ENCODE measurements around the gene ZNF672.

DNA sequence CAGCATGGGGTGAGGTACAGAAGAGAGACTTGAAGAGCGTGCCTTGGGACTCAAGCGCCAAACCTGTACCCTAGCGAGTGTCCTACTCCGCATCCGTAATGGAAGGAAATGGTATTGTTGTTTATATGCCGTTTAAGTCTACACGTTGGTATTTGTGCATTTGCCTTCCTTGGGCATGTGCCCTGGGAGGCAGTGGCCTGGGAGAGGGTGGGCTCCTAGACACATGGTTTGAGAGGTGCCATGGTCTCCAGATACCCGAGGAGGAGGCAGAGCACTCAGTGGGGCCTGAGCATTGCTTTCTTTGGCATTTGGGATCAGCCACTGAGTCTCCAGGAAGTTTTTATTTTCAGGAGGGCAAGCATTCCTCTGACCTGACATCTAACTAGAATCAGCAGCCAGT, 6.5 kb downstream of the ZNF672 start:
- TF ChIP-seq, protein P1, sequence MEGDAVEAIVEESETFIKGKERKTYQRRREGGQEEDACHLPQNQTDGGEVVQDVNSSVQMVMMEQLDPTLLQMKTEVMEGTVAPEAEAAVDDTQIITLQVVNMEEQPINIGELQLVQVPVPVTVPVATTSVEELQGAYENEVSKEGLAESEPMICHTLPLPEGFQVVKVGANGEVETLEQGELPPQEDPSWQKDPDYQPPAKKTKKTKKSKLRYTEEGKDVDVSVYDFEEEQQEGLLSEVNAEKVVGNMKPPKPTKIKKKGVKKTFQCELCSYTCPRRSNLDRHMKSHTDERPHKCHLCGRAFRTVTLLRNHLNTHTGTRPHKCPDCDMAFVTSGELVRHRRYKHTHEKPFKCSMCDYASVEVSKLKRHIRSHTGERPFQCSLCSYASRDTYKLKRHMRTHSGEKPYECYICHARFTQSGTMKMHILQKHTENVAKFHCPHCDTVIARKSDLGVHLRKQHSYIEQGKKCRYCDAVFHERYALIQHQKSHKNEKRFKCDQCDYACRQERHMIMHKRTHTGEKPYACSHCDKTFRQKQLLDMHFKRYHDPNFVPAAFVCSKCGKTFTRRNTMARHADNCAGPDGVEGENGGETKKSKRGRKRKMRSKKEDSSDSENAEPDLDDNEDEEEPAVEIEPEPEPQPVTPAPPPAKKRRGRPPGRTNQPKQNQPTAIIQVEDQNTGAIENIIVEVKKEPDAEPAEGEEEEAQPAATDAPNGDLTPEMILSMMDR (IDR thresholded peaks at IDR 0.05): no peak
- TF ChIP-seq SMC3 (IDR thresholded peaks at IDR 0.05; ENCODE audit: low read depth, low read length): no peak
- no peak for TF ChIP-seq CHD2 (IDR thresholded peaks at IDR 0.05; ENCODE audit: low read length, partially characterized antibody)
- TF ChIP-seq, protein P2, sequence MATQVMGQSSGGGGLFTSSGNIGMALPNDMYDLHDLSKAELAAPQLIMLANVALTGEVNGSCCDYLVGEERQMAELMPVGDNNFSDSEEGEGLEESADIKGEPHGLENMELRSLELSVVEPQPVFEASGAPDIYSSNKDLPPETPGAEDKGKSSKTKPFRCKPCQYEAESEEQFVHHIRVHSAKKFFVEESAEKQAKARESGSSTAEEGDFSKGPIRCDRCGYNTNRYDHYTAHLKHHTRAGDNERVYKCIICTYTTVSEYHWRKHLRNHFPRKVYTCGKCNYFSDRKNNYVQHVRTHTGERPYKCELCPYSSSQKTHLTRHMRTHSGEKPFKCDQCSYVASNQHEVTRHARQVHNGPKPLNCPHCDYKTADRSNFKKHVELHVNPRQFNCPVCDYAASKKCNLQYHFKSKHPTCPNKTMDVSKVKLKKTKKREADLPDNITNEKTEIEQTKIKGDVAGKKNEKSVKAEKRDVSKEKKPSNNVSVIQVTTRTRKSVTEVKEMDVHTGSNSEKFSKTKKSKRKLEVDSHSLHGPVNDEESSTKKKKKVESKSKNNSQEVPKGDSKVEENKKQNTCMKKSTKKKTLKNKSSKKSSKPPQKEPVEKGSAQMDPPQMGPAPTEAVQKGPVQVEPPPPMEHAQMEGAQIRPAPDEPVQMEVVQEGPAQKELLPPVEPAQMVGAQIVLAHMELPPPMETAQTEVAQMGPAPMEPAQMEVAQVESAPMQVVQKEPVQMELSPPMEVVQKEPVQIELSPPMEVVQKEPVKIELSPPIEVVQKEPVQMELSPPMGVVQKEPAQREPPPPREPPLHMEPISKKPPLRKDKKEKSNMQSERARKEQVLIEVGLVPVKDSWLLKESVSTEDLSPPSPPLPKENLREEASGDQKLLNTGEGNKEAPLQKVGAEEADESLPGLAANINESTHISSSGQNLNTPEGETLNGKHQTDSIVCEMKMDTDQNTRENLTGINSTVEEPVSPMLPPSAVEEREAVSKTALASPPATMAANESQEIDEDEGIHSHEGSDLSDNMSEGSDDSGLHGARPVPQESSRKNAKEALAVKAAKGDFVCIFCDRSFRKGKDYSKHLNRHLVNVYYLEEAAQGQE (IDR thresholded peaks at IDR 0.05; ENCODE audit: low read depth, low read length): no peak
- no peak for TF ChIP-seq POLR2AphosphoS5 (IDR thresholded peaks at IDR 0.05; ENCODE audit: low read depth, low read length)
- no peak for TF ChIP-seq RFX5 (IDR thresholded peaks at IDR 0.05; ENCODE audit: low read length)
- TF ChIP-seq, protein P3, sequence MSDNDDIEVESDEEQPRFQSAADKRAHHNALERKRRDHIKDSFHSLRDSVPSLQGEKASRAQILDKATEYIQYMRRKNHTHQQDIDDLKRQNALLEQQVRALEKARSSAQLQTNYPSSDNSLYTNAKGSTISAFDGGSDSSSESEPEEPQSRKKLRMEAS (IDR thresholded peaks at IDR 0.05; ENCODE audit: low read depth): no peak

Measured in SK-N-SH (cell line).